Activated T-helper 1 cell treated with anti-CD3 and anti-CD28 coated beads, Interleukin-12 subunit alpha, Interleukin-12 subunit beta, Interleukin-2, Interleukin-4 antibody, amounts not matched to agents 30 ng/mL and 10 ng/mL and 1 ng/mL, durations not matched to agents 14 hours and 24 hours and 36 hours (primary cell): ENCODE measurements around the gene BMP3. TPM values are rescaled to one million over a fixed set of nuclear protein-coding genes. Genes with fewer than 3 reads are reported as not detected.
"Not testable (repeated sequence)": the region's sequence is repeated elsewhere in the genome, so short reads cannot be mapped to it uniquely, and the experiment has no call there.

Experiments used
- DNase-seq: peaks from one replicate; pipeline ENCODE4 v3.0.0; 2021; ENCODE audit warnings: low spot score
- H3K27ac Mint-ChIP-seq: one replicate; pipeline ENCODE4 v1.8.0; 2021; ENCODE audit warnings: mild to moderate bottlenecking, mixed read lengths
- H3K27me3 Mint-ChIP-seq: one replicate; pipeline ENCODE4 v1.8.0; 2022; ENCODE audit warnings: mild to moderate bottlenecking, moderate library complexity, mixed read lengths; ENCODE audit not compliant: insufficient read depth
- H3K36me3 Mint-ChIP-seq: one replicate; pipeline ENCODE4 v1.8.0; 2021; ENCODE audit warnings: low read depth, mixed read lengths
- H3K4me1 Mint-ChIP-seq: one replicate; pipeline ENCODE4 v1.8.0; 2021; ENCODE audit warnings: low read depth, mixed read lengths
- H3K4me3 Mint-ChIP-seq: one replicate; pipeline ENCODE4 v1.8.0; 2021; ENCODE audit warnings: mild to moderate bottlenecking, moderate library complexity, mixed read lengths
- H3K9me3 Mint-ChIP-seq: one replicate; pipeline ENCODE4 v1.8.0; 2021; ENCODE audit warnings: mixed read lengths
- intact Hi-C: fragments of 100-400 bp; cut with micrococcal nuclease; formaldehyde crosslinking; loops from one replicate; pipeline ENCODE4 v1.15.1; 2024
- total RNA-seq: library from RNA; stranded (reverse); gene quantifications from 2 replicates; pipeline ENCODE4 v1.2.3, GENCODE V29; 2022

BMP3 gene, protein sequence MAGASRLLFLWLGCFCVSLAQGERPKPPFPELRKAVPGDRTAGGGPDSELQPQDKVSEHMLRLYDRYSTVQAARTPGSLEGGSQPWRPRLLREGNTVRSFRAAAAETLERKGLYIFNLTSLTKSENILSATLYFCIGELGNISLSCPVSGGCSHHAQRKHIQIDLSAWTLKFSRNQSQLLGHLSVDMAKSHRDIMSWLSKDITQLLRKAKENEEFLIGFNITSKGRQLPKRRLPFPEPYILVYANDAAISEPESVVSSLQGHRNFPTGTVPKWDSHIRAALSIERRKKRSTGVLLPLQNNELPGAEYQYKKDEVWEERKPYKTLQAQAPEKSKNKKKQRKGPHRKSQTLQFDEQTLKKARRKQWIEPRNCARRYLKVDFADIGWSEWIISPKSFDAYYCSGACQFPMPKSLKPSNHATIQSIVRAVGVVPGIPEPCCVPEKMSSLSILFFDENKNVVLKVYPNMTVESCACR
- not detected in 2 replicates for total RNA-seq

DNA sequence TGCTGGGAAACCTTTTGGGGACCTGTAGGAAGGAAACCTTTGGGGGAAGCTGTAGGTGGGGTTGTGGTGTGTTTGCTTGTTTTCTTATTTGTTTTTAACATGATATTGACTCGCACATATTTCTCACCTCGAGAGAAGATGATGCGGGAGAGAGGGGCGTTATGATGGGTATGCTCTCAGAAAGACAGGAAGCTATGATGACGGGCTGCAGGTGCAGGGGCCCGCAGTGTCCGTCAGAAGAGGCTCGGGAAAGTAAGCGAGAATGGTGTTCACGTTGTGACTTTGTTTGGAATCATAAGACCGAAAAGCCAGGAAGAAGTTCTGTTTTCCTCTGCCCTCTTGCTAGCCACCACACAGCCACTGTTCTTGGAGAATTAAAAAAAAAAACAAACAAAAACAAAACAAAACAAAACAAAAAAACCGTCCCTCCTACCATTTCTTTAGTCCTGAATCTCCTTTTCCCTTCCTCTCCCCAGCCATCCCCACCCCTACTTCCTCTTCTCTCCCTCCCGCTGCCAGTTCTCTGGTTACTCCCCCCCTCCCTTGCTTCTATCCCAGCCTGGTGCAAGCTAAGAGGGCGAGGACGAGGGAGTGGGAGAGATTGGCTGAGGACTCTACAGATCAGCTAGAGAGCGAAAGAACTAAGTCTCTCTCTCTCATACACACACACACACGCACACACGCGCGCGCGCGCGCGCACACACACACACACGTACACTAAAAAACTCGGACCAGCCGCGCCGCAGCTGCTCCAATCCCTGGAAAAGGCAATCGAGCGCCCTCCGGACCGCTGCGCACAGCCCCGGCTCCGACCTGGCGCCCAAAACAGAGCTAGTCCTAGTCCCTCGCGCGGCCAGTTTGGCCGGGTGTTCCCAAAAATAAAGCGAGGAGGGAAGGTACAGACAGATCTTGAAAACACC is at the start of gene BMP3:
Gene BMP3, plus strand, starts transcription at position 648 of the 920 bp plus-strand sequence. CDS start 577 bp downstream, outside the sequence.
- peak within 1 kb of the TSS; percentile 34 for H3K4me3 Mint-ChIP-seq
- no peaks in the 10 kb centered on the region for H3K36me3 Mint-ChIP-seq
- no peaks in the 10 kb centered on the region for H3K9me3 Mint-ChIP-seq
- intact Hi-C loops = no loop called here
- H3K27me3 Mint-ChIP-seq = peaks cover 63% of the 10 kb centered on the region
- H3K27ac Mint-ChIP-seq = no peak within 1 kb of the TSS
- peaks cover 5% of the 10 kb centered on the region for H3K4me1 Mint-ChIP-seq
- no peak for DNase-seq

DNA sequence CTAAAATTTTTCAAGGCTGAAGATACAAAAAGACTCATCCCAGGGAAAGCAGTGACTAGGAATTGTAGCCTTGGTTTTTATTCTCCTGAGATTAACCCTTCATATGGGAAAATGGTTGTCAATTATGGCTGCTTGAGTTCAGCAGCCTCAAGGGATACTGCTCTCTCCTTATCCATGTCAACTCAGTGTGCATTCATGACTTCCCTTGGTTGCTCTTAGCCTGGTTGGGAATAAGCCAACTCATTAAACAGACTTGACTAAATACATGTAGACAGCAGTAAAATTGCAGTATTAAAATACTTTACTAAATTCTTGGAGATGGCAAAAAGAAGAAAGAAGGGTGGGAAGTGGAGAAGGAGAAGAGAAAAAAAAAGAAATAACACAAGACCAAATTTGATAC is 44.5 kb upstream of the BMP3 start:
- no peaks in the 10 kb centered on the region for H3K4me1 Mint-ChIP-seq
- intact Hi-C loops = no loop called here
- peaks cover 5% of the 10 kb centered on the region for H3K27me3 Mint-ChIP-seq
- no peak overlapping the region for H3K4me3 Mint-ChIP-seq
- no peak for DNase-seq
- no peaks in the 10 kb centered on the region for H3K9me3 Mint-ChIP-seq
- H3K36me3 Mint-ChIP-seq = no peaks in the 10 kb centered on the region
- no peak overlapping the region for H3K27ac Mint-ChIP-seq

DNA sequence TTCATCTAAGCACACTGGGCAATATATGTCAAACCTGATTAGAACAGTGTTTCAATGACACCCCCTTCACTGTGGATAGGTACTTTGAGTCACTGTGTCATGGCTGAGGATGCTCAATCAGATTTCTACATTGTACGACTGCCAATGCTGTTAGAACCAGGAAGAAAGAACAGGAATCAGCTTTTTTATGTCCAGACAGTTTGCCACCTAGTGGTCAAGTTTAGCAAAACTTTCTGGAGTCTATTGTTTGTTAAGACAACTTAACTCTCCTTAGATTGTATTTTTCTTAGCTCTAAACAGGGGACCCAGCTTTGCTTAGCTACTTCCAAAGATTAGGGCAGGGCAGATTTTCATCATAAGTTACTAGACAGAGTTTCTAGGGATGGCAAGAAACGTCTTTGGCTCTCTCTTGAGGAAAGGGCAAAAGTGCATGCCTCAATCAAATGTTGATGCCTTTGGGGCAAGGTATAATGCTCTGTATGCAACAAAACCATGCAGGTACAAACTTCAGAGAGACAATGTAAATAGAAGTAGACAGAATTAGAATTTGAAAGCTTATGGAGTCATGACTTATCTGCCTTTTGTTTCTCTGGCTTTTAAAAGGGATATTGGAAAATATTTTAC is 40.5 kb upstream of the BMP3 start:
- intact Hi-C loops = loop anchor here (1.0 kb wide), 2 partner anchors 624 to 628 kb away; no protein-coding TSS in a partner anchor
- no peaks in the 10 kb centered on the region for H3K4me1 Mint-ChIP-seq
- no peak overlapping the region for H3K4me3 Mint-ChIP-seq
- H3K9me3 Mint-ChIP-seq = no peaks in the 10 kb centered on the region
- DNase-seq = no peak
- H3K27me3 Mint-ChIP-seq = no peaks in the 10 kb centered on the region
- H3K36me3 Mint-ChIP-seq = no peaks in the 10 kb centered on the region
- H3K27ac Mint-ChIP-seq = no peak overlapping the region

DNA sequence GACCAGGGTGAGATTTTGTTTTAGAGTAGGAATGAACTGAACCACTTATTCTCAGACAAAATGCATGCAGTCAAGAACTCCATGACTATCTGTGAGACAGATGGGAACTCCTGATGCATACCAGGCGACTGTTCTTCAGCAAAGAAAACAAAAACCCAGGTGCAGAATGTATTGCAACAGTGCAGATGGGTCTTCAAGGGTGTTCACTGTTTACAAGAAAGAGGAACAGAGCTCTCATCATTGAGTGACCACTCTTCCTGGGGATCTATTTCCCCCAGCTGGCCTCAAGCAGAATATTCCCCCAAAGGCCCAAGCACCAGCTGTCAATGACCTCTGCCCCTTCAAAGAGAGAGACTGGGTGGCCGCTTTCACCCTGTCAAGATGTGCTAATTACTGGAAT is 39.7 kb upstream of the BMP3 start:
- intact Hi-C loops = loop anchor here (1.0 kb wide), 2 partner anchors 625 to 629 kb away; no protein-coding TSS in a partner anchor
- Mint-ChIP-seq H3K4me1 (no peaks in the 10 kb centered on the region), H3K27me3 (no peaks in the 10 kb centered on the region), H3K9me3 (no peaks in the 10 kb centered on the region), H3K27ac (no peak overlapping the region), H3K4me3 (no peak overlapping the region), H3K36me3 (no peaks in the 10 kb centered on the region)
- DNase-seq = no peak

DNA sequence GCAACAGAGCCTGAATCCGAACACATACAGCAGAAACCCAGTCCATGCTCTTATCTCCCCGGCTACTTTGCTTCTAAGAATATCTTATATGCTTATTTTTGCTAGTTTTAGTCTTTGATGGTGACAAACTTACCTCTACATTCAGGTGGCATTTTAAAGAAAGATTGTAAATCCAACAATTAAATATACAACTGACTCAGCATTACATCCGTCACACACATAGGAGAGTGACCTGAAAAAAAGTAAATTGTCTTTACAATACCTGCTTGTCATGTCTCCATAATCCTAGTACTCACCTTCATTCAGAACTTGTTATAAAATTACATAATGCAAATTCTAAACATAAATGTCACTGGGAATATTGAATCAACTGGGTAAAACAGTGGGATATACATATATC is 30.6 kb upstream of the BMP3 start:
- intact Hi-C loops = no loop called here
- Mint-ChIP-seq H3K27me3 (no peaks in the 10 kb centered on the region), H3K4me1 (no peaks in the 10 kb centered on the region), H3K36me3 (no peaks in the 10 kb centered on the region), H3K4me3 (no peak overlapping the region), H3K27ac (no peak overlapping the region), H3K9me3 (no peaks in the 10 kb centered on the region)
- DNase-seq = no peak

DNA sequence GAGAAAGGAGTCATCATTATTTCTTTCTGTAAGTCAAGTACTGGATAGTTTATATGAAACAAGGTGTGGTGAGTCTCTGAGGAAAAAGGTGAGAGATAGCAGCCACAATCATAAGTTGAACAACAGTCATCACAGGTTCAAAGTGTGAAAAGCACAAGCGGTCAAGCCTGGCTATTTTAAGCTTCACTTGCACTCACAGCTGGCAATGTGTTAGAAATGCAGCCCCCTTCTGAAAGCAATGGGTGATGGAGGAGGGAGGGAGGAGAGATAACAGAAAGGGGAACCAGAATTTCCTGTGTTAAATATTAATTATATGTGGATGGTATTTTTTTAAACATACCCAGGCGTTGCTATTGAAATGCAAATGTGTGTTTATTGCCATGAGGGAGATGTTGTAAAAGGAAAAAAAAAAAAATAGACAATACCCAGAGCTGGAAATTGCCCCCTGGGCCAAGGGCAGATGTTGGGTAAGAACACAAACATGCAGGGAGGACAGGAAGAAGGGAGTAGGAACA is 26.9 kb upstream of the BMP3 start:
- intact Hi-C loops = no loop called here
- no peaks in the 10 kb centered on the region for H3K27me3 Mint-ChIP-seq
- H3K36me3 Mint-ChIP-seq = no peaks in the 10 kb centered on the region
- no peak overlapping the region for H3K27ac Mint-ChIP-seq
- H3K9me3 Mint-ChIP-seq = no peaks in the 10 kb centered on the region
- H3K4me3 Mint-ChIP-seq = no peak overlapping the region
- DNase-seq = no peak
- no peaks in the 10 kb centered on the region for H3K4me1 Mint-ChIP-seq

DNA sequence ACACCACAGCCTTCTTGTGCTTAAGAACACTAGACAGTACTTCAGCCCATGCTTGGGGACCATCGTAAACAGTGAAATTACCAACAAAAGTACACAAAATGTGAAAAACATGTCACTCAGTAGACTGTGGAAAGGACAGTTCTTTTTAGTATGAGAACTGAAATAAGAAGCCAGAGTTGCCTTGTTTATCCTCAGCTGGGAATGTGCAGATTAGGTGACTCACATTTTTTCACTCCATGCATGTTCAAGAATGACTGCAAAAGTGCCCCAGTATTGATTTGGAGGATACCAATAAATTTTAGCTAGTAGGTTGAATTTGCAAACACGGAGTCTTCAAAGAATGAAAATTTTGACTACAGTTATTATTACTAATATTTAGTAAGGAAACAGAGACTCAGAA is 23.1 kb upstream of the BMP3 start:
- no peaks in the 10 kb centered on the region for H3K36me3 Mint-ChIP-seq
- no peak for DNase-seq
- no peaks in the 10 kb centered on the region for H3K4me1 Mint-ChIP-seq
- H3K27me3 Mint-ChIP-seq = no peaks in the 10 kb centered on the region
- no peak overlapping the region for H3K4me3 Mint-ChIP-seq
- no peak overlapping the region for H3K27ac Mint-ChIP-seq
- intact Hi-C loops = no loop called here
- H3K9me3 Mint-ChIP-seq = no peaks in the 10 kb centered on the region

DNA sequence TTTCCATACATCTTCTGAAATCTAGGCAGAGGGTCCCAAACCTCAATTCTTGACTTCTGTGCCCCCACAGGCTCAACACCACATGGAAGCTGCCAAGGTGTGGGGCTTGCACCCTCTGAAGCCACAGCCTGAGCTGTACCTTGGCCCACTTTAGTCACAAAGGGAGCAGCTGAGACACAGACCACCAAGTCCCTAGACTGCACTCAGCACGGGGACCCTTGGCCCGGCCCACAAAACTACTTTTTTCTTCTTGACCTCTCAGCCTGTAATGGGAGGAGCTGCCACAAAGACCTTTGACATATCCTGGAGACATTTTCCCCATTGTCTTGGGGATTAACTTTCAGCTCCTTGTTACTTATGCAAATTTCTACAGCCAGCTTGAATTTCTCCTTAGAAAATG is 13.9 kb upstream of the BMP3 start:
- DNase-seq, intact Hi-C loops, H3K4me3 Mint-ChIP-seq, H3K36me3 Mint-ChIP-seq, H3K27ac Mint-ChIP-seq, H3K4me1 Mint-ChIP-seq, H3K9me3 Mint-ChIP-seq, H3K27me3 Mint-ChIP-seq: not testable (repeated sequence)

DNA sequence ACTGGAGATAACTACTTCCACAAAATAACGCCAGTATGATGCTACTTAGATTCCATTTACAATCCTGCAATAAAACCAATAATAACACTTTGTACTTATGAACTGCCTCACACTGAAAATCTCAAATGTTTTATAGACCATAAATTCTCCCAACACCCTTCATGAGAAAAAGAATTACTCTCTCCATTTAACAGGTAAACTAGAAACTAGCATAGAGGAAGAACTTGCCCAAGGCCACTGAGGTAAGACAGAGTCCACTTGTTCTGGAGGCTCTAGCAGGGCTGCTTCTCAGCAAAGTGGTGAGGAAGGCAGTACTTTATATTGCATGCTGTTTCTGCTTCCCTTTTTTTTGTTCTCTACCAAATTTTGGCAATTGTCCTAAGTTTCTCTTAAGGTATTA is 11.5 kb upstream of the BMP3 start:
- no peak for DNase-seq
- Mint-ChIP-seq H3K27ac (no peak overlapping the region), H3K4me3 (no peak overlapping the region), H3K9me3 (no peaks in the 10 kb centered on the region), H3K36me3 (no peaks in the 10 kb centered on the region), H3K27me3 (no peaks in the 10 kb centered on the region), H3K4me1 (no peaks in the 10 kb centered on the region)
- intact Hi-C loops = no loop called here

DNA sequence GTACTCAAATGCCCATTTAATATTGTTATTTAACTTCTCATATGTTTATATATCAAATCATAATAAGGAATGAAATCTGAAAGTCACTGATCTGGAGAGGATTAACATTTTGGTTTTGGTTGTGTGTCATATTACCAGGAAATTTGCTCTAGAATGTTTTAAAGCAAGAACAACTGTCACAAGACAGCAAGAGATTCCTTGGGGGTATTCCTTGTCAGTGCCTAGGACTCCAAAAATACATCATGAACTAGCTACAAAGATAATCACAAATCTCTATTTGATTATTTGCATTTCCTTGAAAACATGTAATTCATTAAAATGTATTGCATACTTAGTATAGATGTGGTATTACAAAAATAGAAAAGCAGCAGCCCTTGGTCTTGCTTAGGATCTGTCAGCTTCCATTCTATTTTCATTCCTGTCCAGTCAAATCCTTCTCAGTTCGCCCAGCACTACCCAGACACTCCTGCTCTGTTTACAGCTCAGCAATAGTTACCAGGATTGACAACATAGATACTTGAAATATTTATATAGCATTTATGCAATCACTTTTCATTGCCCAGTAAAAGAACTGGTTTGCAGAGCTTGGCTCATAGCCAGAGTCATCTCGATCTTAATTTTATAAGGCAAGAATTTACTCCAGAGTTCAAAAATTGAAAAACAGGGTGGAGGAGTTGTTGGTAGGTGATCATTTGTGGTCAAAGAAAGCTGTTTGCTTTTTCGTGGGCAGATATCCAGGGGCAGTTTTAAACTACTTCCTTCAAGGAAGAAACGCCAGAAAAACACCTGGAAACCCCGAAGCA is 9.2 kb upstream of the BMP3 start:
- Mint-ChIP-seq H3K4me1 (no peaks in the 10 kb centered on the region), H3K36me3 (no peaks in the 10 kb centered on the region), H3K9me3 (no peaks in the 10 kb centered on the region), H3K27me3 (peaks cover 3% of the 10 kb centered on the region), H3K27ac (no peak overlapping the region), H3K4me3 (no peak overlapping the region)
- DNase-seq = no peak
- intact Hi-C loops = no loop called here

DNA sequence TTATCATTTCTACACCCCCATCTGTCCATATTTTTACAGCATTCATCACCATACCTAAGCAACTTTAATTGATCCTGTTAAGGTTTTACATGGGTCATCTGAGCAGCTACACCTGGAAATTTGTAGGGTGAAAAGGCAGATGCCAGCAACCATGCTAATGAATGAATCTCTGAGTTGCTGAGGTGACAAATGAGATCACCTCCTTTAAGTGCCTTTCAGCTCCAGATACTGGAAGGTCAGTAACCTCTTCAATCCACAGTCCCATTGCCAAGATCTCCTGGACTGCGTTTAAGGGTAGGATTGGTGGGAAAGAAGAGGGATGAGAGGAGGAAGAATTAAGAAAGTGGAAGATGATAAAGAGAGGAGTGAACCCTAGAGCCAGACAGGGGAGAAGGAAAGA is 8.5 kb upstream of the BMP3 start:
- no peak overlapping the region for H3K4me3 Mint-ChIP-seq
- H3K9me3 Mint-ChIP-seq = no peaks in the 10 kb centered on the region
- peaks cover 8% of the 10 kb centered on the region for H3K27me3 Mint-ChIP-seq
- DNase-seq = no peak
- H3K4me1 Mint-ChIP-seq = no peaks in the 10 kb centered on the region
- H3K27ac Mint-ChIP-seq = no peak overlapping the region
- intact Hi-C loops = no loop called here
- H3K36me3 Mint-ChIP-seq = no peaks in the 10 kb centered on the region

DNA sequence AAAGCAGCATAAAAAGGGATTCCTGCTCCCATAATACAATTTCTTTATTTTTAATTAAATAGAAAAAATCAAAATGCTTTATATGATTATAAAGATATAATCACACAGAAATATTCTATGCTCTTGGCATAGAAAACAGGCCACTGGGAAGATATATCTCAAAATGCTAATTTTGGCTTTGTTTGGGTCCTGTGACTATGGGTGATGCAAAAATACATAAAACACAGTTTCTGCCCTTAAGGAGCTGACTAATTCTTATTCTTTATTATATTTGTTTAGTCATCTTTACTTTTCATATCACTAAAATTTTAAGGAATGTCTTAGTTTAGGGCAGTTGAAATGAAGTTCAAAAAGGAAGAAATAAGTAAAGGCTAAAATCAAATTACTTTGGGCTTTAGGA is 7.0 kb upstream of the BMP3 start:
- Mint-ChIP-seq H3K36me3 (no peaks in the 10 kb centered on the region), H3K27ac (no peak overlapping the region), H3K9me3 (no peaks in the 10 kb centered on the region), H3K27me3 (peaks cover 16% of the 10 kb centered on the region), H3K4me1 (no peaks in the 10 kb centered on the region), H3K4me3 (no peak overlapping the region)
- DNase-seq = no peak
- intact Hi-C loops = no loop called here
